GM12878 (cell line): ENCODE data around the gene LRRC39.

Experiments used
- POLR2A ChIP-seq: IDR thresholded peaks from 2 replicates; pipeline ENCODE4 v1.6.1; 2011; ENCODE audit warnings: low read depth, mild to moderate bottlenecking, low read length
- TF ChIP-seq, protein P1 (sequence below): IDR thresholded peaks from 2 replicates; pipeline ENCODE4 v1.6.1; 2012; ENCODE audit warnings: low read depth, low read length, improper control_type of control experiment

DNA sequence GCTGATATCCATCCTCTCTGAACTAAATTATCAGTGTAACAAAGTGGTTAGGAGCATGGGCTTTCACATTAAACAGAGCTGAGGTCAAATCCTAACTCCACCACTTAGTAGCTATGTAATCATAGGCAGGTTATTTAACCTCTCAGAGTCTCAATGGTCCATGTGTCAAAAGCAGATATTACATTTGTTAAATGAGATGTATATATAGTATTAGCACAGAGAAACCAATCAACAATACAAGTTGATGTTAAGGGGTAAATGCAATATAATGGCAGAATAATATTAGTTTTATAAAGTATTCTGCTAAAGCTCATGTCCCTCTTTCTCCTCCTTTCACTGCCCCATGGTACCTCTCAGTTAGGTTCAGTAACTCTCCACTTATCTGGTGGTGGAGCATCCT lies 44.4 kb upstream of the LRRC39 start:
- TF ChIP-seq POLR2A: no peak
- TF ChIP-seq, protein P1, sequence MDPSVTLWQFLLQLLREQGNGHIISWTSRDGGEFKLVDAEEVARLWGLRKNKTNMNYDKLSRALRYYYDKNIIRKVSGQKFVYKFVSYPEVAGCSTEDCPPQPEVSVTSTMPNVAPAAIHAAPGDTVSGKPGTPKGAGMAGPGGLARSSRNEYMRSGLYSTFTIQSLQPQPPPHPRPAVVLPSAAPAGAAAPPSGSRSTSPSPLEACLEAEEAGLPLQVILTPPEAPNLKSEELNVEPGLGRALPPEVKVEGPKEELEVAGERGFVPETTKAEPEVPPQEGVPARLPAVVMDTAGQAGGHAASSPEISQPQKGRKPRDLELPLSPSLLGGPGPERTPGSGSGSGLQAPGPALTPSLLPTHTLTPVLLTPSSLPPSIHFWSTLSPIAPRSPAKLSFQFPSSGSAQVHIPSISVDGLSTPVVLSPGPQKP: no peak
